ENCODE results near the gene HLA-DQB1.
"Not testable (repeated sequence)": the region's sequence is repeated elsewhere in the genome, so short reads cannot be mapped to it uniquely, and the experiment has no call there.

Gene HLA-DQB1

GRCh38 chr6:32642720-32643106, 23.7 kb downstream of the HLA-DQB1 start:
- TF ChIP-seq ZFX (IDR thresholded peaks at IDR 0.05): no peak
- no peak for TF ChIP-seq CTCF (conservative IDR thresholded peaks at IDR 0.05)

GRCh38 chr6:32641785-32642719, 24.4 kb downstream of the HLA-DQB1 start:
- H3K27ac ChIP-seq: not testable (repeated sequence)

More at GRCh38 chr6:32642720-32643106, 23.7 kb downstream of the HLA-DQB1 start:
- no peak overlapping the region for H3K27ac ChIP-seq

- TF ChIP-seq CTCF (conservative IDR thresholded peaks at IDR 0.05) (no peak), ZFX (IDR thresholded peaks at IDR 0.05) (no peak)
- no peak overlapping the region for H3K27ac ChIP-seq
Measured at GRCh38 chr6:32641122-32641521, 25.3 kb downstream of the HLA-DQB1 start.

GRCh38 chr6:32639440-32640394, 26.7 kb downstream of the HLA-DQB1 start:
- H3K27ac ChIP-seq: no peak overlapping the region
- TF ChIP-seq CTCF (conservative IDR thresholded peaks at IDR 0.05) (no peak), ZFX (IDR thresholded peaks at IDR 0.05) (no peak)

- TF ChIP-seq CTCF (conservative IDR thresholded peaks at IDR 0.05): no peak
- TF ChIP-seq ZFX (IDR thresholded peaks at IDR 0.05): no peak
Measured at GRCh38 chr6:32638532-32639219, 27.8 kb downstream of the HLA-DQB1 start.

GRCh38 chr6:32637883-32638282, 28.6 kb downstream of the HLA-DQB1 start:
- TF ChIP-seq CTCF (conservative IDR thresholded peaks at IDR 0.05): no peak
- no peak for TF ChIP-seq ZFX (IDR thresholded peaks at IDR 0.05)
- H3K27ac ChIP-seq: no peak overlapping the region

More at GRCh38 chr6:32638532-32639219, 27.8 kb downstream of the HLA-DQB1 start:
- no peak overlapping the region for H3K27ac ChIP-seq

GRCh38 chr6:32637219-32637880, 29.1 kb downstream of the HLA-DQB1 start, which contains the start of gene HLA-DQA1:
Gene HLA-DQA1, plus strand, starts transcription at chr6:32637406. Its CDS starts 53 bp downstream, at chr6:32637459.
- TF ChIP-seq ZFX (IDR thresholded peaks at IDR 0.05): no peak
- no peak for TF ChIP-seq CTCF (conservative IDR thresholded peaks at IDR 0.05)
- no peak within 1 kb of the TSS for H3K27ac ChIP-seq

Measured in C4-2B (cell line).